GM18870 (cell line): ENCODE data around the gene TAF7.
"Not testable (repeated sequence)": the region's sequence is repeated elsewhere in the genome, so short reads cannot be mapped to it uniquely, and the experiment has no call there.

Experiments
- ATAC-seq: cut with Tn5 transposase; IDR thresholded peaks from one replicate; pipeline ENCODE4 v1.9.1; 2021; ENCODE audit warnings: moderate library complexity; ENCODE audit not compliant: unreplicated experiment

The TAF7 gene

DNA sequence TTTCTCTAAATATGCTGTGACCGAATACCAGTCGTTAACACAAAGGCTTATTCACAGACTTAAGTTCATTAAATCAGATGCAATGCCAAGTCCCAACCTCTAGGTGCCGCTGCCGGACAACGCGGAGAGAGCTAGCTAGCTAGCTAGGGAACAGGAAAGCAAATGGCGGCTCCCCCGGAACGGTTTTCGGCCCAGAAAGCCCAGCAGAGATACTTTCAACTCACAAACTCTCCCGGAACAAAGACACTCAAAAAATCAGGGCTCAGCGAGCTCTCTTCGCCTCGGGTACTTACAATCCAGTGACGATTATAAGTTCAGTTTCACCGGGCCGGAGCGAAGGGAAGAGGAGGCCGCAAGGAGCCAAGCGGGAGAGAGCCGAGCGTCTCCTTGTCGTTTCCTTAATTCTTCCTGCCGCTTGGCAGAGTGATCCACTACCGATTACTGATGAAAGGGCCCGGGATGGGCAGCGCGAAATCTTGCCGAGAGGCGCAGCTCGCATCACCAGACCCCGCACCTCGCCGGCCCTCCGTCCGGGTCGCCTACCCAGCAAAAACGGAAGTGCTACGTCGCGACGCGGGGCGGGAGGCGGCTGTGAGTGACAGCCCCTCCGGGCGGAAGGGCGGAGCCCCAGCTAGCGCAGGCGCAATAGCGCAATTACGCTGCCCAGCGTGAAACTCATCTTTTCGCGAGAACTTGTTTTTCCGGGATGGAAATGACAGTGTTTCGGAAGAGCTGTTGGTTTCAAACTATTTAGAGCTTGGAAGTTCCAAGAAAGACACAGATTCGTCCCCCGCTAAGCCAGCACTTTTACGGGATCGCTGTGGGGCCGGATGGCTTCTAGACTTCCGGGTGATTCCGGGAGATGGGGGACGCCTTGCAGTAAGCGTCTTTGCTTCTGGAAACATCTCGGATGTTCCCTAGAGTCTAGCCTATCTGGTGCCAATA, at the start of gene TAF7:
Gene TAF7, minus strand, starts transcription at position 560 of the 945 bp plus-strand sequence. CDS start 740 bp downstream, outside the sequence.
- ATAC-seq, result peak; percentile 83

DNA sequence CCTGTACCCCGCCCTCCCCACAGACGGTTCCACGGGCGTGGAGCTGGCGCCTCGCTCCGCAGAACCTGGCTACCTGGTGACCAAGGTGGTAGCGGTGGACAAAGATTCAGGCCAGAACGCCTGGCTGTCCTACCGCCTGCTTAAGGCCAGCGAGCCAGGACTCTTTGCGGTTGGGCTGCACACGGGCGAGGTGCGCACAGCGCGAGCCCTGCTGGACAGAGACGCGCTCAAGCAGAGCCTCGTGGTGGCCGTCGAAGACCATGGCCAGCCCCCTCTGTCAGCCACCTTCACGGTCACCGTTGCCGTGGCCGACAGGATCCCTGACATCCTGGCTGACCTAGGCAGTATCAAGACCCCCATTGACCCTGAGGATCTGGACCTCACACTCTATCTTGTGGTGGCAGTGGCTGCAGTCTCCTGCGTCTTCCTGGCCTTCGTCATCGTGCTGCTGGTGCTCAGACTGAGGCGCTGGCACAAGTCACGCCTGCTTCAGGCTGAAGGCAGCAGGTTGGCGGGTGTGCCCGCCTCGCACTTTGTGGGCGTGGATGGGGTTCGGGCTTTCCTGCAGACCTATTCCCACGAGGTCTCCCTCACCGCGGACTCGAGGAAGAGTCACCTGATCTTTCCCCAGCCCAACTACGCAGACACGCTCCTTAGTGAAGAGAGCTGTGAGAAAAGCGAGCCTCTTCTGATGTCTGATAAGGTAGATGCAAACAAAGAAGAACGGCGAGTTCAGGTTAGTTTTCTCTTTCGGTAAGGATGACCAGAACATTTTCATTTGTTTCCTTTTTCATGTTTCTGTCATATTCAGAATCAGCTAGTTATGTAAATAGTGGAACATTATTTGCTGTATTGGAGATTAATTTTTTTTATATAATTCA, 45.7 kb upstream of the TAF7 start:
- ATAC-seq, result no peak

GRCh38 chr5:141363952-141364660, 43.5 kb upstream of the TAF7 start, which contains the start of gene PCDHGA5:
Gene PCDHGA5 (plus strand): TSS chr5:141364162. CDS start chr5:141364331, 169 bp downstream.
- no peak for ATAC-seq

- ATAC-seq, result no peak
Measured at GRCh38 chr5:141362719-141363118, 42.1 kb upstream of the TAF7 start.

DNA sequence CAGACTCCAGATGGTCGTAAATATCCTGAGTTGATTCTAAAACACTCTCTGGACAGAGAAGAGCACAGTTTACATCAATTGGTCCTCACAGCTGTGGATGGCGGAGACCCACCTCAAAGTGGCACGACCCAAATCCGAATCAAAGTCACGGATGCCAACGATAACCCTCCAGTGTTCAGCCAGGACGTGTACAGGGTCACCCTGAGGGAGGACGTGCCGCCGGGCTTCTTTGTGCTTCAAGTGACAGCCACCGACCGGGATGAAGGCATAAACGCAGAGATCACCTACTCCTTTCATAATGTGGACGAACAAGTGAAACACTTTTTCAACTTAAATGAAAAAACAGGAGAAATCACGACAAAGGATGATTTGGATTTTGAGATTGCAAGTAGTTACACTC, 40.1 kb upstream of the TAF7 start:
- ATAC-seq, result no peak

DNA sequence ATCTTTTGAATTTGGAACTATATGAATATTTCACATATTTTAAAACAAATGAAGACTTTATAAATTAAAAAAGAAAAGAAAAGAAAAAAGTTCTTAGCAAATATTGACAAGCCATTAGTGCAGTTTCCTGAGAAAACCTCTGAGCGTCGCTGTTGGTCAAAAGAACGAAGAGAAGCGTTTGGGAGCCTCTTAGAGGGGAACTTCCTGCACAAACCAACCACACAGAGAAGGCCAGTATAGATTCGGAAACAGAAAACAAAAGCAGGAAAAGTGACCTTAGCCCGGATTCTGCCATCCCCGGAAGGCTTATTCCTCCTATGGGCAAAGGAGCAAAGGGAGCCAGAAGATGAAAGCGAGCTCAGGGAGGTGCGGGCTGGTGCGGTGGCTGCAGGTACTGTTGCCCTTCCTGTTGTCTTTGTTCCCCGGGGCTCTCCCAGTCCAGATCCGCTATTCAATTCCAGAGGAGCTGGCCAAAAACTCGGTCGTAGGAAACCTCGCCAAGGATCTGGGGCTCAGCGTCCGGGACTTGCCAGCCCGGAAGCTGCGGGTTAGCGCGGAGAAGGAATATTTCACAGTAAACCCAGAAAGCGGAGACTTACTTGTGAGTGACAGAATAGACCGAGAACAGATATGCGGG, 39.3 kb upstream of the TAF7 start, which contains the start of gene PCDHGB2:
Gene PCDHGB2, plus strand, starts transcription at position 205 of the 637 bp plus-strand sequence. Its CDS starts 142 bp downstream, at position 347.
- peak; percentile 61 for ATAC-seq

DNA sequence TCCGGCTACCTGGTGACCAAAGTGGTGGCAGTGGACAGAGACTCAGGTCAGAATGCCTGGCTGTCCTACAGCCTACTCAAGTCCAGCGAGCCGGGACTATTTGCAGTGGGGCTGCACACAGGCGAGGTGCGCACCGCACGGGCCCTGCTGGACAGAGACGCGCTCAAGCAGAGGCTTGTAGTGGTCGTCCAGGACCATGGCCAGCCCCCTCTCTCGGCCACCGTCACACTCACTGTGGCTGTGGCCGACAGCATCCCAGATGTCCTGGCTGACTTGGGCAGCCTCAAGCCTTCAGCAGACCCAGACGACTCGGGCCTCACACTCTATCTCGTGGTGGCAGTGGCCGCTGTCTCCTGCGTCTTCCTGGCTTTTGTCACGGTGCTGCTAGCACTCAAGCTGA, 36.4 kb upstream of the TAF7 start:
- ATAC-seq, result no peak

GRCh38 chr5:141356133-141356532, 35.5 kb upstream of the TAF7 start:
- ATAC-seq, result no peak

GRCh38 chr5:141355641-141356040, 35.1 kb upstream of the TAF7 start:
- ATAC-seq, result no peak

DNA sequence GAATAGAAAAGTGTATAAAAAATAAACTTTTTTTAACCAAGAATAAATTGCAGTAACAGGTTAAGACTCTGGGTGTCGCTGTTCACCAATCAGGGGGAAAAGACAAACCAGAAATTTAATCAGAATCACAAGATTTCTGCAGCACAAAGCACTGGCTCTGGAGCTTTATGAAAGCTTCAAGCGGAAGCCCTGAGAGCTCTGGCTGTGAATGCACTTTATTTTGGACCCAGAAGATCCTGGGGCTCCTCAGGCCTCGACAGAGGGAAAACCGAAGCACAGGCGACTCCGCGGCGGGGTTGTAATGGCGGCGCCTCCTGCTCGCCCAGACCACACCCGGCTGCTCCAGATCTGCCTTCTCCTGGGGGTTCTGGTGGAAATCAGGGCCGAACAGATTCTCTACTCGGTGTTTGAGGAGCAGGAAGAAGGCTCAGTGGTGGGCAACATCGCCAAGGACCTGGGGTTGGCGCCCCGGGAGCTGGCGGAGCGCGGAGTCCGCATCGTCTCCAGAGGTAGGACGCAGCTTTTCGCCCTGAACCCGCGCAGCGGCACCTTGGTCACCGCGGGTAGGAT, 34.4 kb upstream of the TAF7 start, which contains the start of gene PCDHGA4:
Gene PCDHGA4, plus strand, starts transcription at position 122 of the 570 bp plus-strand sequence. Its CDS starts 87 bp downstream, at position 209.
- no peak for ATAC-seq

DNA sequence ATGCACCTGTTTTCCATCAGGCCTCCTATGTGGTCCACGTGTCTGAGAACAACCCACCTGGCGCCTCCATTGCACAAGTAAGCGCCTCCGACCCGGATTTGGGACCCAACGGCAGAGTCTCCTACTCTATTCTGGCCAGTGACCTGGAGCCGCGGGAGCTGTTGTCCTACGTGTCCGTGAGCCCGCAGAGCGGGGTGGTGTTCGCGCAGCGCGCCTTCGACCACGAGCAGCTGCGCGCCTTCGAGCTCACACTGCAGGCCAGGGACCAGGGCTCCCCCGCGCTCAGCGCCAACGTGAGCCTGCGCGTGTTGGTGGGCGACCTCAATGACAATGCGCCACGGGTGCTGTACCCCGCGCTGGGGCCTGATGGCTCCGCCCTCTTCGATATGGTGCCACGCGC, 31.0 kb upstream of the TAF7 start:
- no peak for ATAC-seq

GRCh38 chr5:141349917-141350619, 29.5 kb upstream of the TAF7 start, which contains the start of gene PCDHGB1:
Gene PCDHGB1 (plus strand): TSS chr5:141350099. CDS start chr5:141350261, 162 bp downstream.
- ATAC-seq, result no peak

GRCh38 chr5:141346017-141346416, 25.4 kb upstream of the TAF7 start:
- not testable (repeated sequence) for ATAC-seq

DNA sequence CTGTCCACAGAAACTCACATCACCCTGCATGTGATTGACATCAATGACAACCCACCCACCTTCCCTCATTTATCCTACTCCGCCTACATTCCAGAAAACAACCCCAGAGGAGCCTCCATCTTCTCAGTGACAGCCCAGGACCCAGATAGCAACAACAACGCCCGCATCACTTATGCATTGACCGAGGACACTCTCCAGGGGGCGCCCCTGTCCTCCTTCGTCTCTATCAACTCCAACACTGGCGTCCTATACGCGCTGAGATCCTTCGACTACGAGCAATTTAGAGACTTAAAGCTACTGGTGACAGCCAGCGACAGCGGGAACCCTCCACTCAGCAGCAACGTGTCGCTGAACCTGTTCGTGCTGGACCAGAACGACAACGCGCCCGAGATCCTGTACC, 24.7 kb upstream of the TAF7 start:
- ATAC-seq, result no peak

DNA sequence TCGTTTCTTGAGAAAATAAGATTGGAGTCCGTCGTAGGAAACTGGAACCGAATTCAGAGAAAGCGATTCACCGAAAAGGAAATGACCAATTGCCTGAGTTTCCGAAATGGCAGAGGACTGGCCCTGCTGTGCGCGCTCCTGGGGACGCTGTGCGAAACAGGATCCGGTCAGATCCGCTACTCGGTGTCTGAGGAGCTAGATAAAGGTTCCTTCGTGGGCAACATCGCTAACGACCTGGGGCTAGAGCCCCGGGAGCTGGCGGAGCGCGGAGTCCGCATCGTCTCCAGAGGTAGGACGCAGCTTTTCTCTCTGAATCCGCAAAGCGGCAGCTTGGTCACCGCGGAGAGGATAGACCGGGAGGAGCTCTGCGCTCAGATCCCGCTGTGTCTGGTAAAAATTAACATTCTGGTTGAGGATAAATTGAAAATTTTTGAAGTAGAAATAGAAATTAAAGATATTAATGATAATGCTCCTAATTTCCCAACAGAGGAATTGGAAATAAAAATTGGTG, 23.4 kb upstream of the TAF7 start:
- no peak for ATAC-seq

GRCh38 chr5:141343242-141343952, 22.8 kb upstream of the TAF7 start, which contains the start of gene PCDHGA3:
Gene PCDHGA3 (plus strand): TSS chr5:141343829. CDS start chr5:141344034, 205 bp downstream.
- no peak for ATAC-seq

DNA sequence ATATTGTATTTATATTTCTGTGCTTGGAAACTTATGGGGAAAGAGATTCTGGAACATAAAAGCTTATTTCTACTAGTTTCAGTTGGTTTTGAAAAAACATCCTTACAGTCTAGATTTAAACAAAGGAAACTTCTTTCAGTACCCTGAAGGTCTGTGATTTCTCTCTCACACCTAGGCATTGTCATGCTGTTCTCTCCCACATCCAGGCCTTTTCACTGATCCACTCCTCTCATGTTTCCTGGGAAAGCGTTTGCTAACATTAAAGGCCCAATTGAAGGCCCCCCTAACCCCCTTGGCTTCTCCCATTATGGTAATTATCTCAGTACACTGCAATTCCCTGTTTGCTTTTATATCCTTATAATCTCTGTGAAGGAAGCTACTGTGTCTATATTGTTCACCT, 22.2 kb upstream of the TAF7 start:
- ATAC-seq, result no peak

DNA sequence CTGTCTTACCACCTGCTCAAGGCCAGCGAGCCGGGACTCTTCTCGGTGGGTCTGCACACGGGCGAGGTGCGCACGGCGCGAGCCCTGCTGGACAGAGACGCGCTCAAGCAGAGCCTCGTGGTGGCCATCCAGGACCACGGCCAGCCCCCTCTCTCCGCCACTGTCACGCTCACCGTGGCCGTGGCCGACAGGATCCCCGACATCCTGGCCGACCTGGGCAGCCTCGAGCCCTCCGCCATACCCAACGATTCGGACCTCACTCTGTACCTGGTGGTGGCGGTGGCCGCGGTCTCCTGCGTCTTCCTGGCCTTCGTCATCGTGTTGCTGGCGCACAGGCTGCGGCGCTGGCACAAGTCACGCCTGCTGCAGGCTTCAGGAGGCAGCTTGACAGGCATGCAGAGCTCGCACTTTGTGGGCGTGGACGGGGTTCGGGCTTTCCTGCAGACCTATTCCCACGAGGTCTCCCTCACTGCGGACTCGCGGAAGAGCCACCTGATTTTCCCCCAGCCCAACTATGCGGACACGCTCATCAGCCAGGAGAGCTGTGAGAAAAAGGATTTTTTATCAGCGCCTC, 20.3 kb upstream of the TAF7 start:
- ATAC-seq, result not testable (repeated sequence)
